ENCODE results near the gene SYNRG. TPM values are rescaled to one million over a fixed set of nuclear protein-coding genes. Genes with fewer than 3 reads are reported as not detected.

The SYNRG gene
- total and polyA plus RNA-seq, 2 of the 13 experiments (the other 11 are each of a cell fraction or from before 2014, with no cell fraction given), result 7.3 to 8.7 TPM

- no peak for TF ChIP-seq NFAT5 (CRISPR knock-in tag; IDR thresholded peaks at IDR 0.05)
- TF ChIP-seq, protein P1, sequence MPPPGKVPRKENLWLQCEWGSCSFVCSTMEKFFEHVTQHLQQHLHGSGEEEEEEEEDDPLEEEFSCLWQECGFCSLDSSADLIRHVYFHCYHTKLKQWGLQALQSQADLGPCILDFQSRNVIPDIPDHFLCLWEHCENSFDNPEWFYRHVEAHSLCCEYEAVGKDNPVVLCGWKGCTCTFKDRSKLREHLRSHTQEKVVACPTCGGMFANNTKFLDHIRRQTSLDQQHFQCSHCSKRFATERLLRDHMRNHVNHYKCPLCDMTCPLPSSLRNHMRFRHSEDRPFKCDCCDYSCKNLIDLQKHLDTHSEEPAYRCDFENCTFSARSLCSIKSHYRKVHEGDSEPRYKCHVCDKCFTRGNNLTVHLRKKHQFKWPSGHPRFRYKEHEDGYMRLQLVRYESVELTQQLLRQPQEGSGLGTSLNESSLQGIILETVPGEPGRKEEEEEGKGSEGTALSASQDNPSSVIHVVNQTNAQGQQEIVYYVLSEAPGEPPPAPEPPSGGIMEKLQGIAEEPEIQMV (CRISPR knock-in tag; IDR thresholded peaks at IDR 0.05; ENCODE audit: low read depth), result no peak
- TF ChIP-seq CBX5 (CRISPR knock-in tag; IDR thresholded peaks at IDR 0.05; ENCODE audit: borderline replicate concordance), result no peak
- peak; percentile 96 for TF ChIP-seq ZBTB33 (CRISPR knock-in tag; IDR thresholded peaks at IDR 0.05)
- no peak for TF ChIP-seq UBTF (CRISPR knock-in tag; IDR thresholded peaks at IDR 0.05)
- no peak for TF ChIP-seq ZNF547 (CRISPR knock-in tag; IDR thresholded peaks at IDR 0.05)
- peak; percentile 36; the same call in 1 of the 2 replicates for TF ChIP-seq MAX (IDR thresholded peaks at IDR 0.05)
- TF ChIP-seq RFX5 (IDR thresholded peaks at IDR 0.05; ENCODE audit: low read depth, low read length), result no peak
- TF ChIP-seq JUNB (CRISPR knock-in tag; IDR thresholded peaks at IDR 0.05; ENCODE audit: borderline replicate concordance), result no peak
- TF ChIP-seq IRF9 (CRISPR knock-in tag; IDR thresholded peaks at IDR 0.05; ENCODE audit: borderline replicate concordance), result 0 out of 2 replicates have a peak, but pooled peaks have one; percentile 46
- TF ChIP-seq, protein P2, sequence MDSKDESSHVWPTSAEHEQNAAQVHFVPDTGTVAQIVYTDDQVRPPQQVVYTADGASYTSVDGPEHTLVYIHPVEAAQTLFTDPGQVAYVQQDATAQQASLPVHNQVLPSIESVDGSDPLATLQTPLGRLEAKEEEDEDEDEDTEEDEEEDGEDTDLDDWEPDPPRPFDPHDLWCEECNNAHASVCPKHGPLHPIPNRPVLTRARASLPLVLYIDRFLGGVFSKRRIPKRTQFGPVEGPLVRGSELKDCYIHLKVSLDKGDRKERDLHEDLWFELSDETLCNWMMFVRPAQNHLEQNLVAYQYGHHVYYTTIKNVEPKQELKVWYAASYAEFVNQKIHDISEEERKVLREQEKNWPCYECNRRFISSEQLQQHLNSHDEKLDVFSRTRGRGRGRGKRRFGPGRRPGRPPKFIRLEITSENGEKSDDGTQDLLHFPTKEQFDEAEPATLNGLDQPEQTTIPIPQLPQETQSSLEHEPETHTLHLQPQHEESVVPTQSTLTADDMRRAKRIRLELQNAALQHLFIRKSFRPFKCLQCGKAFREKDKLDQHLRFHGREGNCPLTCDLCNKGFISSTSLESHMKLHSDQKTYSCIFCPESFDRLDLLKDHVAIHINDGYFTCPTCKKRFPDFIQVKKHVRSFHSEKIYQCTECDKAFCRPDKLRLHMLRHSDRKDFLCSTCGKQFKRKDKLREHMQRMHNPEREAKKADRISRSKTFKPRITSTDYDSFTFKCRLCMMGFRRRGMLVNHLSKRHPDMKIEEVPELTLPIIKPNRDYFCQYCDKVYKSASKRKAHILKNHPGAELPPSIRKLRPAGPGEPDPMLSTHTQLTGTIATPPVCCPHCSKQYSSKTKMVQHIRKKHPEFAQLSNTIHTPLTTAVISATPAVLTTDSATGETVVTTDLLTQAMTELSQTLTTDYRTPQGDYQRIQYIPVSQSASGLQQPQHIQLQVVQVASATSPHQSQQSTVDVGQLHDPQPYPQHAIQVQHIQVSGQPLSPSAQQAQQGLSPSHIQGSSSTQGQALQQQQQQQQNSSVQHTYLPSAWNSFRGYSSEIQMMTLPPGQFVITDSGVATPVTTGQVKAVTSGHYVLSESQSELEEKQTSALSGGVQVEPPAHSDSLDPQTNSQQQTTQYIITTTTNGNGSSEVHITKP (CRISPR knock-in tag; IDR thresholded peaks at IDR 0.05; ENCODE audit: low read depth), result no peak
Observed at GRCh38 chr17:37512442-37513068, 96.7 kb downstream of the SYNRG start (continued).

All from HepG2 (cell line).